ENCODE measurements around the gene UBE2D3.

Gene UBE2D3

GRCh38 chr4:102791318-102791835 lies 36.0 kb downstream of the UBE2D3 start:
- H3K4me3 Mint-ChIP-seq = no peak overlapping the region
- TF ChIP-seq, protein P1, sequence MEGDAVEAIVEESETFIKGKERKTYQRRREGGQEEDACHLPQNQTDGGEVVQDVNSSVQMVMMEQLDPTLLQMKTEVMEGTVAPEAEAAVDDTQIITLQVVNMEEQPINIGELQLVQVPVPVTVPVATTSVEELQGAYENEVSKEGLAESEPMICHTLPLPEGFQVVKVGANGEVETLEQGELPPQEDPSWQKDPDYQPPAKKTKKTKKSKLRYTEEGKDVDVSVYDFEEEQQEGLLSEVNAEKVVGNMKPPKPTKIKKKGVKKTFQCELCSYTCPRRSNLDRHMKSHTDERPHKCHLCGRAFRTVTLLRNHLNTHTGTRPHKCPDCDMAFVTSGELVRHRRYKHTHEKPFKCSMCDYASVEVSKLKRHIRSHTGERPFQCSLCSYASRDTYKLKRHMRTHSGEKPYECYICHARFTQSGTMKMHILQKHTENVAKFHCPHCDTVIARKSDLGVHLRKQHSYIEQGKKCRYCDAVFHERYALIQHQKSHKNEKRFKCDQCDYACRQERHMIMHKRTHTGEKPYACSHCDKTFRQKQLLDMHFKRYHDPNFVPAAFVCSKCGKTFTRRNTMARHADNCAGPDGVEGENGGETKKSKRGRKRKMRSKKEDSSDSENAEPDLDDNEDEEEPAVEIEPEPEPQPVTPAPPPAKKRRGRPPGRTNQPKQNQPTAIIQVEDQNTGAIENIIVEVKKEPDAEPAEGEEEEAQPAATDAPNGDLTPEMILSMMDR (IDR thresholded peaks at IDR 0.05; ENCODE audit: unreplicated experiment in 3 of 3) = no peak
- peaks cover 55% of the 10 kb centered on the region for H3K36me3 Mint-ChIP-seq (ENCODE audit: low read depth)
- no peak overlapping the region for H3K27ac Mint-ChIP-seq
- no peaks in the 10 kb centered on the region for H3K4me1 Mint-ChIP-seq
- peaks cover 14% of the 10 kb centered on the region for H3K9me3 Mint-ChIP-seq
- H3K27me3 Mint-ChIP-seq (ENCODE audit: low read depth) = no peaks in the 10 kb centered on the region

- TF ChIP-seq, protein P1 (IDR thresholded peaks at IDR 0.05; ENCODE audit: unreplicated experiment in 3 of 3) = no peak
- H3K36me3 Mint-ChIP-seq (ENCODE audit: low read depth) = peaks cover 35% of the 10 kb centered on the region
- no peaks in the 10 kb centered on the region for H3K4me1 Mint-ChIP-seq
Observed at GRCh38 chr4:102789317-102789717, 38.0 kb downstream of the UBE2D3 start.

GRCh38 chr4:102787944-102788343 lies 39.4 kb downstream of the UBE2D3 start:
- peaks cover 24% of the 10 kb centered on the region for H3K36me3 Mint-ChIP-seq (ENCODE audit: low read depth)
- H3K9me3 Mint-ChIP-seq = peaks cover 14% of the 10 kb centered on the region
- peaks cover 3% of the 10 kb centered on the region for H3K27me3 Mint-ChIP-seq (ENCODE audit: low read depth)
- TF ChIP-seq, protein P1 (IDR thresholded peaks at IDR 0.05; ENCODE audit: unreplicated experiment in 3 of 3) = no peak
- no peak overlapping the region for H3K27ac Mint-ChIP-seq
- no peak overlapping the region for H3K4me3 Mint-ChIP-seq
- no peaks in the 10 kb centered on the region for H3K4me1 Mint-ChIP-seq

More at GRCh38 chr4:102789317-102789717, 38.0 kb downstream of the UBE2D3 start:
- Mint-ChIP-seq H3K27me3 (ENCODE audit: low read depth) (peaks cover under 1% of the 10 kb centered on the region), H3K4me3 (no peak overlapping the region), H3K27ac (no peak overlapping the region), H3K9me3 (peaks cover 14% of the 10 kb centered on the region)

DNA sequence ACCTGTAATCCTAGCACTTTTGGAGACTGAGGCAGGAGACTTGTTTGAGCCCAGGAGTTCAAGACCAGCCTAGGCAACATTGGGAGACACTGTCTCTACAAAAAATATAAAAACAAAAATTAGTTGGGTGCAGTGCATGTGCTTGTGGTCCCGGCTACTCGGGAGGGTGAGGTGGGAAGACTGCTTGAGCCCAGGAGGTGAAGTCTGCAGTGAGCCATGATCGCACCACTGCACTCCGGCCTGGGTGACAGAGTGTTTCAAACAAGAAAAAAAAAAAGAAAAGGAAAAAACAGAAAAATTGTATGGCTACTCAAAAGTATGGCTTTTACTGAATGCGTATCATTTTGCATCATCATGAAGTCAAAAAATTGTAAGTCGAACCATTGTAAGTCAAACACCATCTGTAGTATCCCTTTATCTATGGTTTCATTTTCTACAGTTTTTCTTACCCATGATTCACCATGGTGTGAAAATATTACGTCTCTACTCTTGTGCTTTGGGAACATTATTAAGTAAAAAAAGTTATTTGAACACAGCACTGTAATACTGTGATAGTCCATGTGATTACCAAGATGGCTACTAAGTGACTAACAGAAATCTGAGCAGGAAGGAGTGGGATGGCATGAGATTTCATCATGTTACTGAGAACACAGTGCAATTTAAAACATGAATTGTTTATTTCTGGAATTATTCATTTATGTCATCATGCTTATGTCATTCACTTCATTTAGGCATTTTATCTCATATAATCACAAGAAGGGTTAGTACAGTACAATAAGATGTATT lies 40.1 kb downstream of the UBE2D3 start:
- H3K36me3 Mint-ChIP-seq (ENCODE audit: low read depth) = peaks cover 18% of the 10 kb centered on the region
- TF ChIP-seq, protein P1 (IDR thresholded peaks at IDR 0.05; ENCODE audit: unreplicated experiment in 3 of 3) = no peak
- H3K27ac Mint-ChIP-seq = no peak overlapping the region
- H3K27me3 Mint-ChIP-seq (ENCODE audit: low read depth) = peaks cover 3% of the 10 kb centered on the region
- H3K4me3 Mint-ChIP-seq = no peak overlapping the region
- H3K9me3 Mint-ChIP-seq = peaks cover 14% of the 10 kb centered on the region
- no peaks in the 10 kb centered on the region for H3K4me1 Mint-ChIP-seq

DNA sequence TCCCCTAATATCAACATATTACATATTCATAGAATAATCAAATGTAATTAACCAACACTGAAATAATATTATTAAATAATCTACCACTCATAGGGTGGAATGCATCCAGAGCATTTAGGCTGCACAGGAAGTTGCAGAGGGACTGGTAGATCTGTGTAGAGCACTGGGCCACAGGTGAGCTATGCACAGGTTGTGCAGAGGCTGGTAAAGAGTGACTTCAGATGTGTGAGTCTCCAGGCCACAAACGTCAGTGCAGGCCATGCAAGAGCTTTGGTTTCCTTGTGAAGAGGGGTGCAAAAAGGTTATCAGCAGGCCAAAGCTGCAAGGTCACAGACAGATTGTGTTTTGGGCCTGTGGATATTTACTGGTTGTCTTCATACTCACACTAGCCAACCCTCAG lies 41.1 kb downstream of the UBE2D3 start:
- H3K4me3 Mint-ChIP-seq = no peak overlapping the region
- TF ChIP-seq, protein P1 (IDR thresholded peaks at IDR 0.05; ENCODE audit: unreplicated experiment in 3 of 3) = no peak
- H3K4me1 Mint-ChIP-seq = no peaks in the 10 kb centered on the region
- peaks cover 14% of the 10 kb centered on the region for H3K9me3 Mint-ChIP-seq
- H3K36me3 Mint-ChIP-seq (ENCODE audit: low read depth) = peaks cover 8% of the 10 kb centered on the region
- H3K27me3 Mint-ChIP-seq (ENCODE audit: low read depth) = peaks cover 3% of the 10 kb centered on the region
- no peak overlapping the region for H3K27ac Mint-ChIP-seq

DNA sequence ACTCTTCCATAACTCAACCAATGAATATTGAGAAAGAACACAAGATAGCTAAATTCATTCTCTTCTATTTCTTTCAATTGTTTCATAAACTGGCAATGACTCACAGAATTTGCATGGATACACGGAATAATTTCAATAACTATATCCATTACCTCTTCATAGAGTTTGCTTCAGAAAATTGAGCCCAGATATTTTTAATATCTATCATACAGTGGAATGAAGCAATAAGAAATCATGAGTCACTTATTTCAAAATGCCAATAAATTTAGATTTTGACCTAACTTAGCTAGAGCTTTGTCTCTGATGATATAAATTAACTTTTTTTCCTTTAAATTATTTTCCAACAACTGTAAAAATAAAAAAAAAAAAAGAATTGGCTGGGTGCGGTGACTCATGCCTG lies 44.3 kb downstream of the UBE2D3 start:
- Mint-ChIP-seq H3K4me1 (no peaks in the 10 kb centered on the region), H3K27ac (no peak overlapping the region), H3K4me3 (no peak overlapping the region), H3K9me3 (peaks cover 3% of the 10 kb centered on the region), H3K27me3 (ENCODE audit: low read depth) (peaks cover 3% of the 10 kb centered on the region), H3K36me3 (ENCODE audit: low read depth) (no peaks in the 10 kb centered on the region)
- TF ChIP-seq, protein P1 (IDR thresholded peaks at IDR 0.05; ENCODE audit: unreplicated experiment in 3 of 3) = no peak

All from nephron (organoid).